ENCODE results near the gene IFRD2. TPM values are rescaled to one million over a fixed set of nuclear protein-coding genes. Genes with fewer than 3 reads are reported as not detected.

IFRD2 gene
- total and polyA plus RNA-seq, 3 donors from 2014 or later: 42.3 to 60.9 (median 55.3) TPM

GRCh38 chr3:50299638-50299928 is 7.4 kb upstream of the IFRD2 start:
- no peak for TF ChIP-seq CTCF (IDR thresholded peaks at IDR 0.05)
- TF ChIP-seq POLR2A (IDR thresholded peaks at IDR 0.05): no peak
- H3K36me3 ChIP-seq (ENCODE audit: low read depth, missing control alignments): no peaks in the 10 kb centered on the region
- peak overlapping the region; percentile 12 to 85 for H3K27ac ChIP-seq
- no peaks in the 10 kb centered on the region for H3K9me3 ChIP-seq
- WGBS, 2 donors: 0 to 2% methylated on average over 10 to 12 of the region's 12 CpGs
- H3K4me3 ChIP-seq: peak overlapping the region; percentile 63 to 81
- intact Hi-C loops (cut with DNase I; ENCODE audit: low total_unique reads): no loop called here
- peaks cover 25% of the 10 kb centered on the region for H3K4me1 ChIP-seq
- H3K27me3 ChIP-seq: no peaks in the 10 kb centered on the region
- no peak for DNase-seq

GRCh38 chr3:50298836-50299637 is 6.8 kb upstream of the IFRD2 start, which contains the start of the genes HYAL3 and NAA80:
Gene HYAL3 (minus strand): TSS chr3:50299405. CDS start chr3:50295602, 3,803 bp downstream.
Gene NAA80 (minus strand): TSS chr3:50299405. CDS start chr3:50297463, 1,942 bp downstream.
- whole genome bisulfite sequencing, 2 donors: 0% methylated on average over 32 to 56 of the region's 61 CpGs
- Histone ChIP-seq H3K36me3 (ENCODE audit: low read depth, missing control alignments) (no peaks in the 10 kb centered on the region), H3K27me3 (no peaks in the 10 kb centered on the region), H3K4me3 (peak within 1 kb of the TSS; percentile 63 to 81), H3K27ac (peak within 1 kb of the TSS; percentile 78 to 87), H3K9me3 (no peaks in the 10 kb centered on the region), H3K4me1 (peaks cover 25% of the 10 kb centered on the region)
- intact Hi-C loops (cut with DNase I; ENCODE audit: low total_unique reads): no loop called here
- peak; percentile 100 for DNase-seq
- TF ChIP-seq CTCF (IDR thresholded peaks at IDR 0.05) (peak in 2 of 3 experiments; percentile 42 to 64), POLR2A (IDR thresholded peaks at IDR 0.05) (peak; percentile 65)

- WGBS, 2 donors: 33 to 51% methylated on average over 9 of the region's 9 CpGs
- intact Hi-C loops (cut with DNase I; ENCODE audit: low total_unique reads): no loop called here
- H3K4me1 ChIP-seq: peaks cover 20% of the 10 kb centered on the region
Measured at GRCh38 chr3:50297896-50298725, 5.9 kb upstream of the IFRD2 start.

GRCh38 chr3:50297384-50297775 is 5.2 kb upstream of the IFRD2 start:
- Histone ChIP-seq H3K27me3 (no peaks in the 10 kb centered on the region), H3K4me1 (peaks cover 21% of the 10 kb centered on the region), H3K4me3 (no peak overlapping the region), H3K36me3 (ENCODE audit: low read depth, missing control alignments) (no peaks in the 10 kb centered on the region), H3K9me3 (no peaks in the 10 kb centered on the region), H3K27ac (no peak overlapping the region)
- no peak for TF ChIP-seq CTCF (IDR thresholded peaks at IDR 0.05)
- no peak for TF ChIP-seq POLR2A (IDR thresholded peaks at IDR 0.05)
- intact Hi-C loops (cut with DNase I; ENCODE audit: low total_unique reads): no loop called here
- no peak for DNase-seq
- WGBS, 2 donors: 75 to 93% methylated on average over 2 of the region's 2 CpGs

More at GRCh38 chr3:50297896-50298725, 5.9 kb upstream of the IFRD2 start:
- H3K4me3 ChIP-seq: peak overlapping the region in 1 of 2 donors; percentile 81
- no peaks in the 10 kb centered on the region for H3K27me3 ChIP-seq
- peak in 2 of 3 experiments; percentile 12 to 20 for TF ChIP-seq CTCF (IDR thresholded peaks at IDR 0.05)
- no peak for TF ChIP-seq POLR2A (IDR thresholded peaks at IDR 0.05)
- peak overlapping the region; percentile 78 to 87 for H3K27ac ChIP-seq
- no peak for DNase-seq
- no peaks in the 10 kb centered on the region for H3K9me3 ChIP-seq
- H3K36me3 ChIP-seq (ENCODE audit: low read depth, missing control alignments): no peaks in the 10 kb centered on the region

All from testis (tissue), 3 donors.